PFSK-1 (cell line): ENCODE results near the gene PPFIA4.

Experiments
- FOXP2 ChIP-seq: optimal IDR thresholded peaks from 2 replicates; pipeline ENCODE3; 2011; ENCODE audit warnings: borderline replicate concordance, control low read depth, inconsistent platforms; ENCODE audit not compliant: insufficient read depth; ENCODE audit errors: extremely low read length, extremely low read depth
- POLR2AphosphoS5 ChIP-seq: IDR thresholded peaks from 2 replicates; pipeline ENCODE4 v1.6.1; 2012; ENCODE audit warnings: low read depth, mild to moderate bottlenecking, control low read depth, low read length, moderate library complexity
- SIN3A ChIP-seq: IDR thresholded peaks from 2 replicates; pipeline ENCODE4 v1.6.1; 2012; ENCODE audit warnings: mild to moderate bottlenecking, low read length, moderate library complexity, borderline replicate concordance; ENCODE audit not compliant: insufficient read depth
- TAF1 ChIP-seq: IDR thresholded peaks from 2 replicates; pipeline ENCODE4 v1.6.1; 2012; ENCODE audit warnings: low read length, control low read depth, borderline replicate concordance; ENCODE audit not compliant: insufficient read depth
- TF ChIP-seq, protein P1 (sequence below), 2 experiments: IDR thresholded peaks; 2 replicates each; pipeline versions ENCODE4 v1.6.1 to v1.8.0; 2011 to 2012; ENCODE audit warnings: low read depth in 2 of 2, low read length in 2 of 2, control low read depth in 1 of 2, inconsistent platforms in 1 of 2, mild to moderate bottlenecking in 1 of 2, moderate library complexity in 1 of 2; ENCODE audit not compliant: insufficient read depth in 1 of 2

The PPFIA4 gene

DNA sequence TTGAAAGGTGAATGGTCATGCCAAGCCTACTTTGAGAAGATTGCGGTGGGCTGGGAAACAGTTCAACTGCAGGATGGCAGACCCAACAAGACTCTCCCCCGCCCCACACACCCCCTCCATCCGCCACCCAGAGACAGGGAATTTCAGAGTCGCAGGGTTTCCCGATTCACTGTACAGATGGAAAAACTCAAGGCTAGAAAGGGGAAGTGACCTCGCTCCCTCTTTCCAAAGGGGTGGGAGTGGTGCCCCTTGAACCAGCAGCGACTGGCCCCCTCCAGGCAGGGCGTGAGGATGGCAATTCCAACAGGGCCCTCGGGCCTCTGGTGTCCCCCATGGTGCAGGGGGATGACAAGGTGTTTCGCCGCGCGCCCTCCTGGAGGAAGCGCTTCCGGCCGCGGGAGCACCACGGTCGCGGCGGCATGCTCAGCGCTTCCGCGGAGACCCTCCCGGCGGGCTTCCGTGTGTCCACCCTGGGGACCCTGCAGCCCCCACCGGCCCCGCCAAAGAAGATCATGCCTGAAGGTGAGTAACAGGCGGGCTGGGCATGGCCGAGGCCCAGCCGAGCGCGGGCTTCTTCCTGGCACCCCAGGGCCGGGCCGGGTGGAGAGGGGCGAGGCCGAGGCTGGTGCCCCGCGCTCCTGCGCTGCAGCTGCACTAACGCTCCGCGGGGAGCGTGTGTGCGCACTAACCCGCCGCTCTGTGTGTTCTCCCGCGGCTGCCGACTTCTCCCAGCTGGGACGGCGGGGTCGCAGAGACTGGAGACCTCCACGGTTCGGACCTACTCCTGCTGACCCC lies 49.1 kb downstream of the PPFIA4 start:
- TF ChIP-seq POLR2AphosphoS5 (no peak), SIN3A (no peak), TAF1 (no peak), FOXP2 (no peak)
- TF ChIP-seq, protein P1, sequence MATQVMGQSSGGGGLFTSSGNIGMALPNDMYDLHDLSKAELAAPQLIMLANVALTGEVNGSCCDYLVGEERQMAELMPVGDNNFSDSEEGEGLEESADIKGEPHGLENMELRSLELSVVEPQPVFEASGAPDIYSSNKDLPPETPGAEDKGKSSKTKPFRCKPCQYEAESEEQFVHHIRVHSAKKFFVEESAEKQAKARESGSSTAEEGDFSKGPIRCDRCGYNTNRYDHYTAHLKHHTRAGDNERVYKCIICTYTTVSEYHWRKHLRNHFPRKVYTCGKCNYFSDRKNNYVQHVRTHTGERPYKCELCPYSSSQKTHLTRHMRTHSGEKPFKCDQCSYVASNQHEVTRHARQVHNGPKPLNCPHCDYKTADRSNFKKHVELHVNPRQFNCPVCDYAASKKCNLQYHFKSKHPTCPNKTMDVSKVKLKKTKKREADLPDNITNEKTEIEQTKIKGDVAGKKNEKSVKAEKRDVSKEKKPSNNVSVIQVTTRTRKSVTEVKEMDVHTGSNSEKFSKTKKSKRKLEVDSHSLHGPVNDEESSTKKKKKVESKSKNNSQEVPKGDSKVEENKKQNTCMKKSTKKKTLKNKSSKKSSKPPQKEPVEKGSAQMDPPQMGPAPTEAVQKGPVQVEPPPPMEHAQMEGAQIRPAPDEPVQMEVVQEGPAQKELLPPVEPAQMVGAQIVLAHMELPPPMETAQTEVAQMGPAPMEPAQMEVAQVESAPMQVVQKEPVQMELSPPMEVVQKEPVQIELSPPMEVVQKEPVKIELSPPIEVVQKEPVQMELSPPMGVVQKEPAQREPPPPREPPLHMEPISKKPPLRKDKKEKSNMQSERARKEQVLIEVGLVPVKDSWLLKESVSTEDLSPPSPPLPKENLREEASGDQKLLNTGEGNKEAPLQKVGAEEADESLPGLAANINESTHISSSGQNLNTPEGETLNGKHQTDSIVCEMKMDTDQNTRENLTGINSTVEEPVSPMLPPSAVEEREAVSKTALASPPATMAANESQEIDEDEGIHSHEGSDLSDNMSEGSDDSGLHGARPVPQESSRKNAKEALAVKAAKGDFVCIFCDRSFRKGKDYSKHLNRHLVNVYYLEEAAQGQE (IDR thresholded peaks at IDR 0.05; ENCODE audit: insufficient read depth in 1 of 2, low read depth in 2 of 2, low read length in 2 of 2): no peak

DNA sequence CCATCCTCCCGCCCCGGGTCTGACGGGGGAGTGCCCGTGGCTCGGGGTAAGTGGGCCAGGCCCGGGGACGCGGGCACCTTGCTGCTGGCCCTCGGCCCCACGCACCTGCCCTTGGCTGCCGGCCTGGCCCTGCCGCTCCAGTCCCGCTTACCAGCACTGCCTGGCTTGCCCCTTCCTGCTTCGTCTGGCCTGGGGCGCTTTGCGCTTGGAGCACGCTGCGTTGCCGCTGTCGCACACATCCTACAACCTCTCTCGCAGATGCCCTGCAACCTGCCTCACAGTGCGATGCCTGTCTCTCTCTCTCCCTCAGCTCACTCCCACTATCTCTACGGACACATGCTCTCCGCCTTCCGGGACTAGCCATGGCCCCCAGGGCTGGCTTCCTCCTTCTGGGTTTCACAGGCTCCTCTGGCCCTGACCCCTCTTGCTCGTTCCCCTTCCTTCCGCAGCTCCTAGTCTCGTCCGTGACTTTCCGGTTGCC lies 49.8 kb downstream of the PPFIA4 start:
- TF ChIP-seq, protein P1 (IDR thresholded peaks at IDR 0.05; ENCODE audit: insufficient read depth in 1 of 2, low read depth in 2 of 2, low read length in 2 of 2): no peak
- TF ChIP-seq FOXP2 (no peak), SIN3A (no peak), TAF1 (no peak), POLR2AphosphoS5 (no peak)

- TF ChIP-seq FOXP2 (no peak), SIN3A (no peak), POLR2AphosphoS5 (no peak), TAF1 (no peak)
- TF ChIP-seq, protein P1 (IDR thresholded peaks at IDR 0.05; ENCODE audit: insufficient read depth in 1 of 2, low read depth in 2 of 2, low read length in 2 of 2): no peak
Observed at GRCh38 chr1:203077367-203077766, 51.1 kb downstream of the PPFIA4 start.

DNA sequence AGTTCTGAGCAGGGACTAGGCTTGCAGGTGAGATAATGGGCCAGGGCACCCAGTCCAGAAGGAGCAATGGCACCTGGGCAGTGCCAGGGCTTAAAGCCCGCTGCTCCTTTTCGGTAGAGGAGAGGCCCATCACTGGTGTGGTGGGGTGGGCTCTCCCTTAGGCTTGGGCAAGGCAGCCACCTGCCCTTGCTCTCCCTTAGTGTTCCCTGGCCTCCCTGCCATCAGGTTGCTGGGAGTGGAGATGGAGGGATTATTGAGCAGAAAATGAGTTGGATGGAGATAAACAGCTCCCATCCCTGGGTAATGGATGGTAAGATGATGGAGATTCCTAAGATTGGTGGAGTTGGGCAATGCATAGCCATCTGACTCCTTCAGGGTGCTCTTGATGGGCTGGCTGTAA lies 51.7 kb downstream of the PPFIA4 start:
- TF ChIP-seq TAF1 (no peak), FOXP2 (no peak), POLR2AphosphoS5 (no peak), SIN3A (no peak)
- TF ChIP-seq, protein P1 (IDR thresholded peaks at IDR 0.05; ENCODE audit: insufficient read depth in 1 of 2, low read depth in 2 of 2, low read length in 2 of 2): no peak
